GM18519 (cell line): ENCODE data around the gene ZNF878.

Experiments
- ATAC-seq: cut with Tn5 transposase; IDR thresholded peaks from one replicate; pipeline ENCODE4 v1.9.1; 2021; ENCODE audit warnings: mild to moderate bottlenecking, moderate library complexity; ENCODE audit not compliant: unreplicated experiment, low FRiP score

The ZNF878 gene

DNA sequence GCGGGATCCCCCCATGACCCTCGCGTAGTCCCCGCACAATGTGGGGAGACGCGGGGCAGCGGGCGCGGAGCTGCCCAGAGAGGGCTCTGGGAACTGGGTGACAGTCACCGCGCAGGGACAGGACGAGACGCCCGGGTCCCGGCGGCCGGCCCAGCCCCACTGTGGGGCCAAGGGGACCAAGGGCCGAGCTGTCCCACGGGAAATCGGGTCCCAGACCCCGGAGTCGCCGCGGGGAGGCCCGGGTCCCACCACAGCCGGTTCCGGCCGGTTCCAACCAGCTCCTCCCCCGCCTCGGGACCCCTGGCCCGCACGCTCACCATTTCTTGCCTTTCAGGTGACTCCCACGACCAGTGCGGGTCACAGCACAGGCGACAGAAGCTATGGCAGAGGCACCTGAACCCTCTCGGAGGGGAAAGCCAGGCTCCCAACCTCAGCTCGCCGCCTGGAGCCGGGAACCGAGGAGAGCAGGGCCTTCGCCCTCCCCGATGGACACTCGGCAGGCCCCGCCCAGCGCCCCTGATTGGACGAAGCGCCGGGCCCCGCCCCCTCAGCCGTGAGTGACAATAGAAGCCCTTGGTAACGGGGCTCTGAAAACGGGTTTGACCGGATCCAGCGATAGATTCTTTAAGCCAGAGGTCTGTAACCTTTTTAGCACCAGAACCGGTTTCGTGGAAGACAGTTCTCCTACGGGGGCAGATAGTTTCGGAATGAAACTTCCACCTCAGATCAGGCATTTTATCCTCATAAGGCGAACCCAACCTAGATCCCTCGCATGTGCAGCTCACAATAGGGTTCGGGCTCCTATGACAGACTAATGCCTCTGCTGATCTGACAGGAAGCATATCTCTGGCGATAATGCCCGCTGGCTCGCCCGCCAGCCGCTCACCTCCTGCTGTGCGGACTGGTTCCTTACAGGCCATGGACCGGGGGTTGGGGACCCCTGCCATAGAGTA lies 17.3 kb downstream of the ZNF878 start, which contains the start of gene ZNF433:
TSS of gene ZNF433 (minus strand) at position 460 of the 953 bp plus-strand sequence. CDS start at position 320, 140 bp downstream.
- ATAC-seq = no peak

DNA sequence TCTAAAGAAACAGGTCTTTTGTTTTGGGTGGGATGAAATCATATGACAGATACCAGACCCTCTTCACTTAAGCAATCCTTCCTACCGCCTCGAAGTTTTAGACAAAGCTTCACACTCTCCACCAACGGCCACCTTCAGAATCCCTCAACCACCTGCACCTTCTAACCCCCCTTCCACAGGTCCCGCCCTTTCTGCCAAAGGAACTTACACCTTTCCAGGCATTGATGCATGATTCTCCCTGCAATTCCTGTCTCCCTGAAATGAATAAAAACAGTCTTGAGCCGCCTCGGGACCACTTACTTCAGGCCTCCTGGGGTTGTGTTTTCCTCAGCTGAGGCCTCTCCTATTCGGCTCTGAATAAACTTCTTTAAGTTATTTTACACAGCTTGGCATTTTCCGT lies 18.1 kb downstream of the ZNF878 start:
- ATAC-seq = no peak

DNA sequence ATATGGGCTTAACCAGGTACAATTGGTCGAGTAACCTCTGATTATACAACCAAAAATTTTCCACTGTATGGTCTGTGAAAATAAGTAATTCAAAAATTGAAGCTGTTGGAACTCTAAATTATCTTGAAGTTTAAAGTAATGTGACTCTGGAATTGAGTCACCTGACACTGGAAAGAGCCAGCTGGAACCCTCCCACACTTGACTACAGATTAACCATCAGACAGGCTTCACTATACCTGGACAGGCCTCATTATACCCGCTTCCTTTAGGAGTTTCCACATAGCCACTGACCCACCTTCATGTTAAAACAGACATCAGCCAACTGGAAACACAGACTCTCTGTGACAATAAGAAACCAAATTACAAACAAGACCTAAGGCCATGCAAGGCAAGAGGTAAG lies 18.6 kb downstream of the ZNF878 start:
- ATAC-seq = no peak

DNA sequence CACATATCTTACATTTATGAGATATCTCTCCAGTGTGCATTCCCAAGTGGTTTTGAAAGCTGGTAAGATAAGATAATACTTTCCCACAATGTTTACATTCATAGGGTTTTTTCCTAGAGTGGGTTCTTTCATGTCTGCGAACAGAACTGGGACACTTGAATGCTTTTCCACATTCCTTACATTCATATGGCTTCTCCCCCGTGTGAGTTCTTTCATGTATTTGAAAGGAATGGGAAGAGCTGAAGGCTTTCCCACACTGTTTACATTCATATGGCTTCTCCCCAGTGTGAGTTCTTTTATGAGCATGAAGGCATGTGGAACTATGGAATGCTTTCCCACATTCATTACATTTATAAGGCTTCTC lies 37.0 kb downstream of the ZNF878 start:
- no peak for ATAC-seq

- no peak for ATAC-seq
Measured at GRCh38 chr19:12015015-12015752, 37.6 kb downstream of the ZNF878 start.

GRCh38 chr19:12000152-12000981 lies 52.4 kb downstream of the ZNF878 start:
- ATAC-seq = no peak

- ATAC-seq = no peak
Measured at GRCh38 chr19:11995174-11995573, 57.6 kb downstream of the ZNF878 start.
